Left renal cortex interstitium (tissue), 4 donors: ENCODE data around the gene IFNLR1. TPM values are rescaled to one million over a fixed set of nuclear protein-coding genes. Genes with fewer than 3 reads are reported as not detected.

Experiments used
- DNase-seq, 4 donors: peaks; one replicate each; pipeline ENCODE4 v3.0.0-alpha.2; 2013; ENCODE audit warnings: low read depth in 4 of 4, low spot score in 2 of 4, missing footprints in 1 of 4
- polyA plus RNA-seq, 4 donors: library from polyadenylated mRNA; unstranded; fragments of 120-200 nt; gene quantifications; one replicate each; pipeline ENCODE4 v1.2.1, GENCODE V29; 2013; ENCODE audit not compliant: insufficient read length in 4 of 4

IFNLR1 gene
- polyA plus RNA-seq, 4 donors: 3.9 to 6.9 (median 5.2) TPM

DNA sequence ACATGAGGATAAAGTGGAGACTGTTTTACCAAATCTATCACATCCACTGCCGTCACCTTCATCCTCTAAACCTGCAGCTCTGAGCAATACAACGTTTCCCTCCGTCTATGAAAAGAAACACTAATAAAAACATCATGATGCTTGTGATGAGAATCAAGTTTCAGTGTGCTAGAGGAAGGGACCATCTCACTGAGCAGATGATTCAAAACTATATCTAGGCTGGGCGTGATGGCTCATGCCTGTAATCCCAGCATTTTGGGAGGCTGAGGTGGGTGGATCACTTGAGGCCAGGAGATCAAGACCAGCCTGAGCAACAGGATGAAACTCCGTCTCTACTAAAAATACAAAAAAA, 60.4 kb downstream of the IFNLR1 start:
- DNase-seq: no peak

GRCh38 chr1:24126018-24126671, 60.9 kb downstream of the IFNLR1 start:
- no peak for DNase-seq

DNA sequence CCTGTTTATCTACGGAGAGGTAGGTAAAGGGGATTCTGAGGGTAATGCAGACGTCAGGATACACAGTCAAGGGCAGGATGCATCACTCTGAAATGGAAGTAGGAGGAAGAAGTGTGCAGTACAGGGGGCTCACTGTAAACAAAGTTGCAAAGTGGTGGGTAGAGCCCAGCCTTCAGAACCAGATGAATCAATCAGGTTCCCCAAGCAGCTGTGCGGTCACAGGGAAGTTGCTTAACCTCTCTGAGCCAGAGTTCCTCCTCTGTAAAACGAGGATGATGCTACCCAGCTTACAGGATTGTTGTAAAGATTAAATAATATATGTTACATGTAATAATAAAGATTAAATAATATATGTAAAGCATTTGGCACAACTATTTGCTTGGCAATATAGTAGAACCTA, 61.6 kb downstream of the IFNLR1 start:
- DNase-seq: no peak

DNA sequence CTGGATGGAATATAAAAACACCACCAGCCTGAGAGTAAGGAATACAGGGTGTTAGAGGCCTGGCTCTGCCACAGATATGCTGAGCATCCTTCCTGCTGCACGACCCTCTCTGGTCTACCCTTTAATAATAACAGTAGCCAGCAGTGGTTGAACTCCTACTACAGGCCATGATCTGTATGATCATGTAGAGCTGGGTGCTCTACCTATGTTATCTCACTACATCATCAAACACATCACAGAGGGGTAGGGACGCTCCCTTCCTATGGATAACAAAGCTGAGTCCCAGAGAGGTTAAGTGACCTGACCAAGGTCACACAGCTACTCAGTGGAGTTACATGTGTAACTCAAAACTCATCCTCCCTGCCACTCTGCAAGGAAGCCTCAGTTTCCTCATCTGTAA, 62.1 kb downstream of the IFNLR1 start:
- no peak for DNase-seq

DNA sequence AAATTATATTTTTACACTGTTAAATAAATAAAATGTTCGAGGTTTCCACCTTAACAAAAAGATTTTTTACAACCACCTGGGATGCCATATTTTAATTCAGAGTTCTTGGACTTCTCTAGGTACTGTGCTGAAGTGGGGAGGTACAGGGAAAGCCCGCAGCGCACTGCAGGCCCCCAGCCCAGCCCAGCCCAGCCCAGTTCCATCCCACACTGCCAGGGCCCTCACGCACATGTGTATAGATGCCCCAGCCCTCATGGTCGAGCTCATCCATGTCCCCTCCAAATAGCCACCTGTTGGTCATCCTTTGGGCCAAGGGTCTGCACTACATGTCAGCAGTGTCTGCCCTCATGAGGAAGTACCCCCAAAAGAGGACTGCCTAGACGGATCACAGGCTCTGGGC, 63.5 kb downstream of the IFNLR1 start:
- DNase-seq: no peak

DNA sequence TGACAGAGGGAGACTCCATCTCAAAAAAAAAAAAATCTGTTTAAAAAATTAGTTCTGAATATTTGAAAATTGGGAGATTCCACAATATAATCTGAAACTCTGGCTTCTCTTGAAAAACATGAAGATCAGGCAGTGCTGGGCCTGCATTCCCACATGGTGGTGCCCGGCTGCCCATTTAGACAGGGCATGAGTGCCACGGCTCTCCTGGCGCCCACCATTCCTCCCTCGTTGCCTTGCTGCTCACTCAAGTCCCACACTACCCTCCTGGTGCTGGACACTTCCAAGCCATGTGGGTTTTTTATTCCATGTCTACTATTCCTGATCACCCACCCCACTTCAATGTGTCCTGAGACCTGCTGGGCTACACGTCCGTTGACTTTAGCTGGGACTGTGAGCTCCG, 64.3 kb downstream of the IFNLR1 start:
- DNase-seq: no peak

DNA sequence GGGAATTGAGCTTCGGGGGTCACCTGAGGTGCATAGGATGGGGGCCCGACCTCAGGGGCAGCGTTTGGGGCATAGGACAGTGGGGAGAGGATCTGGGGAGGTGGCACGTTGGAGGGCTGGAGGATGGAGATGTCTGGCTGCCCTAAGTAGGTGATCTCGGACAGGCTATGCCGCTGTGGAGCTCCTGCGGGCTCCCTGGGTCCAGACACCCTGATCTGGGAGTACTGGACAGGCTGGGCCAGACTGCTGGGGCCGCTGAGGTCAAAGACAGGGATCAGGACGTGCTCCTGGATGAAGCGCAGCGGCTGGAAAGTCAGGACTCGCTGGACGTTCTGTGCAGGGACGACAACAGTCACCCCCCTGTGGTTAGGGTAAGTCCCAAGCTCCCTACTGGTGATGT, 65.7 kb downstream of the IFNLR1 start:
- DNase-seq: no peak

DNA sequence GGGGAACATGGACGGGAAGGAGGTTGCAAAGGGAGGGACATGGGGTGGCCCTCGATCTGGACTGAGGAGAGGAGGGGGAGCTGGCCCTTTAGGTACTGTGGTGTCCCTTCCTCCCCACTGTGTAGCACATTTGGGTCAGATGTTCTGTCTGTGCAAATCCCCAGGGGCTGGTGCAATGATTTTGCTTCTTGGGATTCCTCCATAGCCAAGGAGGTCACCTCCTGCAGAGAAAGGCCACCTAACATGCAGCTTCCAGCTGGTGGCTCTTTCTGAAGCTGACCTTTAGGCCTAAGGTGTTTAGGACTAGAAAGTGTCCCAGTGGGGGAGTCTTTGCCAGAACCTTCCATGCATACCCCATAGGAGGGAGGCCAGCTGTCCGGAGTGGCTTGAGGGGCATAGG, 66.1 kb downstream of the IFNLR1 start:
- DNase-seq: no peak

GRCh38 chr1:24119859-24120756, 67.0 kb downstream of the IFNLR1 start:
- no peak for DNase-seq

DNA sequence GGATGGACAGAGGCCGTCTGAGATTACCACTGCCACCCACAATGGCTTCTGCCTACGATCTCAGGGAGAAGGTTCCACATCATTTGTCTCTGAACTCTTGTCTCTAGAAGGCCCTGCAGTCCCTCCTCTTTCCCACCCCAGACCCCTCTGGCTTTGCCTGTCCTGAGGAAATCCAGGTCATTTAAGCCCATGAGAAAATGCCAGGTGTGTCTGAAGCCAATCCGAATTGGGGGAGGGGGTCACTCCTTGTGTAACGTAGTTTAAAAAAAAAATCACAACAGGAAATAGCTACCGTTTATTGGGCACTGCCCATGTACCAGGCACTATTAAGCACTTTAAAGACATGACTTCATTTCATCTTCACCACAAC, 67.6 kb downstream of the IFNLR1 start:
- no peak for DNase-seq

DNA sequence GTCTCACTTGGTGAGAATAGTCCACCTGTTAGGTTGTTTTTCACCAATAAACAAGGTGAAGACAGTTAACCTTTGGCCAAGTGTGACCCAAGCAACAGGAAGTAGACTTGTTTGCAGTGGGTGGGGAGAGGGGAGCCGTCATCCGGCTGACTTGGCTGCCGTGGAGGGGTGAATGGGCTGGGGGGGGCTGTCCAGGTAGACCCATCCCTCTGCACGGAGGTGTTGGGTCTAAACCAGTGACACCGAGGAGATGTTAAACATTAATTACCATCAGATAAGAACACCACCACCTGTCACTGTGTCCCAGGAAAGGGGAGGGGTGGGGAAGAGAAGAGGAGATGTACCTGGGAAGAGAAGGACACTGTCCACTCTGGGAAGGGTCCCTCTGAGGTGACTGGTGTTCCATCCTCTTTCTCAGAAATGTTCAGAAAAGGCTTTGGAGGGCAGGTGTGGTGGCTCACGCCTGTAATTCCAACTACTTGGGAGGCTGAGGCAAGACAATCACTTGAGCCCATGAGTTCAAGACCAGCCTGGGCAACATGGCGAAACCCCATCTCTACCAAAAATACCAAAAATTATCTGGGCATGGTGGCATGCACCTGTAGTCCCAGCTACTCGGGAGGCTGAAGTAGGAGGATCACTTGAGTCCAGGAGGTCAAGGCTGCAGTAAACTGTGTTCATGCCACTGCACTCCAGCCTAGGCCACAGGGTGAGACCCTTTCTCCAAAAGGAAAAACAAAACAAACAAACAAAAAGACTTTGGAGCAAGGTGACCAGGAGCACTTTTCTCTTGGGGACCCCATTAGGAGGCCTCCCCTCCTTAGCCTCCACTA, 68.5 kb downstream of the IFNLR1 start:
- no peak for DNase-seq

DNA sequence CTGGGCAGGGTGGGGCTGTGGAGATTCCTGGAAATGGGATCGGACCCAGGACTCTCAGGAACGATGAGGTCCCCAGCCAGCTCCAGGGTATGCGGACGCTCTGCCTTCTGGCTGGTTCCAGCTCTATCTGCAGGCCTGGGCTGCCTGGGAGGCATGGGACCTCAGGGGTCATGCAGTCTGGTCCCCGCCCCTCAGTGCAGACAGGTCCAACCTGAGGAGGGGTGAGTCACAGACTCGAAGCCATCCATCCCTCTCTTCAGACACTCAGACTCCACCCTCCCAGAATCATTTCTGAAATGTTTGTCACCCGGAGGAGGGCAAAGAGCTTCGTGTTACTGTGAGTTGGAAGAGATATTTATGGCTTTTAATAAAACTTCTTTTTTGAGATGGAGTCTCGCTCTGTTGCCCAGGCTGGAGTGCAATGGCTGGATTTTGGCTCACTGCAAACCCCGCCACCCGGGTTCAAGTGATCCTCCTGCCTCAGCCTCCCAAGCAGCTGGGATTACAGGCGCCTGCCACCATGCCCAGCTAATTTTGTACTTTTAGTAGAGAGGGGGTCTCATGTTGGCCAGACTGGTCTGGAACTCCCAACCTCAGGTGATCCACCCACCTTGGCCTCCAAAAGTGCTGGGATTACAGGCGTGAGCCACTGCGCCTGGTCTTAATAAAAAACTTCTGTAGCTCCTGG, 69.2 kb downstream of the IFNLR1 start:
- no peak for DNase-seq

- no peak for DNase-seq
These were observed 70.0 kb downstream of the IFNLR1 start for GRCh38 chr1:24117132-24117531.

GRCh38 chr1:24114753-24115152, 72.3 kb downstream of the IFNLR1 start:
- DNase-seq: no peak

DNA sequence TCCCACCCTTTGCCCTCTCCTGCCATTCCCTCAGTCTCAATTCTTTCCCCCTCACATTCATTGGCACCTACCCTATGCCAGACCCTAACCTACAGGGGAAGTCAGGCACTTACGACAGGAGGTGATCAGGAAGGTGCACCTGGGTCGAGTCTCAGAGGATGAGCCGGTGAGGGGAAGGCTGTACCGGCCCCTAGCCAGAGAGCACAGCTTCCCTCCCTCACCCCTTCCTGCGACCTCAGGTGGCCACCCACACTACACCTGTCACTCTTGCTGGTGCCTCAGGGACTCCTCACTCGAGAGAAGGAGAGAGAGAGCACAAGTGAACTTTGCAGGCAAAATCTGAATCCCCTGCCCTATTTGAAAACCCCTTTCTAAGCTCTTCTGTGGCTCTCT, 73.5 kb downstream of the IFNLR1 start:
- DNase-seq: no peak

GRCh38 chr1:24111996-24112779, 74.9 kb downstream of the IFNLR1 start, which contains the start of gene MYOM3:
Gene MYOM3, minus strand, starts transcription at chr1:24112135. Its CDS starts 3,499 bp downstream, at chr1:24108636.
- peak in 1 of 4 donors; percentile 51 for DNase-seq

GRCh38 chr1:24111262-24111995, 75.7 kb downstream of the IFNLR1 start:
- no peak for DNase-seq

- DNase-seq: no peak
These were observed 76.3 kb downstream of the IFNLR1 start for GRCh38 chr1:24110642-24111261.
